Astrocyte (in vitro differentiated cells and primary cell): ENCODE measurements around the gene CCK. TPM values are rescaled to one million over a fixed set of nuclear protein-coding genes. Genes with fewer than 3 reads are reported as not detected.

Experiments
- DNase-seq: peaks from one replicate; pipeline ENCODE4 v3.0.0-alpha.2; 2010; ENCODE audit warnings: low read depth
- FAIRE-seq: peaks from 2 replicates; lab custom pipeline; 2011; peaks lifted over from hg19 to GRCh38; lab: Jason Lieb, UNC
- H2AFZ ChIP-seq: 2 replicates; pipeline ENCODE4 v1.6.0; 2012; ENCODE audit warnings: low read depth, low read length, inconsistent platforms
- H3K27ac ChIP-seq: 2 replicates; pipeline ENCODE4 v1.5.1; 2011; ENCODE audit warnings: low read depth, low read length, inconsistent platforms
- H3K27me3 ChIP-seq: 2 replicates; pipeline ENCODE4 v1.6.0; 2011; ENCODE audit warnings: low read length, inconsistent platforms; ENCODE audit not compliant: insufficient read depth
- H3K36me3 ChIP-seq: 2 replicates; pipeline ENCODE4 v1.5.1; 2011; ENCODE audit warnings: low read length, inconsistent platforms; ENCODE audit not compliant: insufficient read depth
- H3K4me1 ChIP-seq: 2 replicates; pipeline ENCODE4 v1.5.1; 2011; ENCODE audit warnings: low read length, inconsistent platforms; ENCODE audit not compliant: insufficient read depth
- H3K4me2 ChIP-seq: 2 replicates; pipeline ENCODE4 v1.6.0; 2012; ENCODE audit warnings: low read length, inconsistent platforms
- H3K4me3 ChIP-seq: 2 replicates; pipeline ENCODE4 v1.5.1; 2011; ENCODE audit warnings: low read depth, mild to moderate bottlenecking, low read length, inconsistent platforms; ENCODE audit not compliant: insufficient read depth
- H3K79me2 ChIP-seq: 2 replicates; pipeline ENCODE4 v1.6.0; 2012; ENCODE audit warnings: mild to moderate bottlenecking, low read length, inconsistent platforms; ENCODE audit not compliant: insufficient read depth
- H3K9ac ChIP-seq: 2 replicates; pipeline ENCODE4 v1.6.0; 2012; ENCODE audit warnings: mild to moderate bottlenecking, low read length, inconsistent platforms
- H3K9me3 ChIP-seq: 2 replicates; pipeline ENCODE4 v1.5.1; 2012; ENCODE audit warnings: low read depth, mild to moderate bottlenecking, low read length, inconsistent platforms; ENCODE audit not compliant: insufficient read depth
- H4K20me1 ChIP-seq: 2 replicates; pipeline ENCODE4 v1.6.0; 2012; ENCODE audit warnings: low read length, inconsistent platforms; ENCODE audit not compliant: insufficient read depth
- H3K27ac Mint-ChIP-seq: one replicate; pipeline ENCODE4 v1.8.0; 2021; ENCODE audit warnings: mild to moderate bottlenecking, mixed read lengths; ENCODE audit not compliant: unreplicated experiment
- H3K27me3 Mint-ChIP-seq: one replicate; pipeline ENCODE4 v1.8.0; 2021; ENCODE audit warnings: low read depth, mixed read lengths; ENCODE audit not compliant: unreplicated experiment
- H3K36me3 Mint-ChIP-seq: one replicate; pipeline ENCODE4 v1.8.0; 2021; ENCODE audit warnings: low read depth, mixed read lengths; ENCODE audit not compliant: unreplicated experiment
- H3K4me1 Mint-ChIP-seq: one replicate; pipeline ENCODE4 v1.8.0; 2021; ENCODE audit warnings: low read depth, mixed read lengths; ENCODE audit not compliant: unreplicated experiment
- H3K4me3 Mint-ChIP-seq: one replicate; pipeline ENCODE4 v1.8.0; 2021; ENCODE audit warnings: mild to moderate bottlenecking, moderate library complexity, mixed read lengths; ENCODE audit not compliant: unreplicated experiment
- H3K9me3 Mint-ChIP-seq: one replicate; pipeline ENCODE4 v1.8.0; 2021; ENCODE audit warnings: mild to moderate bottlenecking, mixed read lengths; ENCODE audit not compliant: unreplicated experiment
- EZH2 ChIP-seq: IDR thresholded peaks from 2 replicates; pipeline ENCODE4 v1.6.1; 2012; ENCODE audit warnings: mild to moderate bottlenecking, low read length, inconsistent platforms; ENCODE audit not compliant: insufficient read depth
- total RNA-seq: library from RNA; stranded (reverse); gene quantifications from 2 replicates; pipeline ENCODE4 v1.2.1, GENCODE V29; 2021
- TF ChIP-seq, protein P1 (sequence below): IDR thresholded peaks from 2 replicates; pipeline ENCODE4 v1.5.1; 2011; ENCODE audit warnings: low read depth, mild to moderate bottlenecking, inconsistent platforms, low read length, moderate library complexity; ENCODE audit not compliant: insufficient read depth

The CCK gene
- total RNA-seq, 1 donor from 2014 or later: not detected

DNA sequence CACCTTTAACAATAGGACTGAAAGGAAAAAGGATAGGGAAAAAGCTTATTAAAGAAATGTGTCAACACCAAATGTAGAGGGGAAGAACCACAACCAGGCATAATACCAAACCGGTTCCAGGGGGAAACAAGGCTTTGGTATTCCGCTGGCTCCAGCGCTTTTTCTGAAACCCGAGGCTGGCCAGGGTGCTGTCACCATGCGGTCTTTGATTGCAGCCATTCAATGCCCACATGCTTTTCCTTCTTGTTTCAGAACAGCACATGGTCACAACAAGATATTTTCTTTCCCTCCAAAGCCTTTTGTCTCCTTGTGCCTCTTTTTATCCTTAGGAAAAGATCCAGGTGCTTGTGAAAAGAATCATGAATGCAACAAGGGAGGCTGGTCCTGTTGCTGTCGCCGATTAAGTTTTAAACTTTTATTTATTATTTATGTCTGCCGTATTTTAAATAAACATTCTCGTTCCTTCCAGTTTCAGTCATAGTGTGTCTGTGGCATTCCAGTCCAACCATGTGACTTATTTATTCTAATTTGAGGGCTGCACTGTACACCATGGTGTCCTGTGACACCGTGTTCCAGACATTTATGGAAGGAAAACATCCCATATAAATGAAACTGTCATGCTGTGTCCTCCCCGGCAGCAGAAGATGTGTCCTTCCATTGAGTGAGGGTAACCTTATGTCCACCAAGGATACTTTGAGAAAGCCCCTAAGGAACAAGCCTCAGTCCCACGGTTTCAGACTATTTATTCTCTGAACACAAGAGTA lies 41.1 kb downstream of the CCK start:
- Mint-ChIP-seq H3K9me3 (no peaks in the 10 kb centered on the region), H3K4me3 (no peak overlapping the region), H3K4me1 (peaks cover 2% of the 10 kb centered on the region), H3K36me3 (peaks cover 16% of the 10 kb centered on the region), H3K27ac (no peak overlapping the region), H3K27me3 (no peaks in the 10 kb centered on the region)
- H3K9ac ChIP-seq: no peak overlapping the region
- DNase-seq (no peak), FAIRE-seq (no peak)
- no peak for TF ChIP-seq EZH2
- TF ChIP-seq, protein P1, sequence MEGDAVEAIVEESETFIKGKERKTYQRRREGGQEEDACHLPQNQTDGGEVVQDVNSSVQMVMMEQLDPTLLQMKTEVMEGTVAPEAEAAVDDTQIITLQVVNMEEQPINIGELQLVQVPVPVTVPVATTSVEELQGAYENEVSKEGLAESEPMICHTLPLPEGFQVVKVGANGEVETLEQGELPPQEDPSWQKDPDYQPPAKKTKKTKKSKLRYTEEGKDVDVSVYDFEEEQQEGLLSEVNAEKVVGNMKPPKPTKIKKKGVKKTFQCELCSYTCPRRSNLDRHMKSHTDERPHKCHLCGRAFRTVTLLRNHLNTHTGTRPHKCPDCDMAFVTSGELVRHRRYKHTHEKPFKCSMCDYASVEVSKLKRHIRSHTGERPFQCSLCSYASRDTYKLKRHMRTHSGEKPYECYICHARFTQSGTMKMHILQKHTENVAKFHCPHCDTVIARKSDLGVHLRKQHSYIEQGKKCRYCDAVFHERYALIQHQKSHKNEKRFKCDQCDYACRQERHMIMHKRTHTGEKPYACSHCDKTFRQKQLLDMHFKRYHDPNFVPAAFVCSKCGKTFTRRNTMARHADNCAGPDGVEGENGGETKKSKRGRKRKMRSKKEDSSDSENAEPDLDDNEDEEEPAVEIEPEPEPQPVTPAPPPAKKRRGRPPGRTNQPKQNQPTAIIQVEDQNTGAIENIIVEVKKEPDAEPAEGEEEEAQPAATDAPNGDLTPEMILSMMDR: no peak
- H3K27me3 ChIP-seq: no peaks in the 10 kb centered on the region
- no peaks in the 10 kb centered on the region for H3K9me3 ChIP-seq
- H3K4me3 ChIP-seq: no peak overlapping the region
- no peaks in the 10 kb centered on the region for H3K36me3 ChIP-seq
- H3K4me1 ChIP-seq: no peaks in the 10 kb centered on the region
- H3K4me2 ChIP-seq: no peak overlapping the region
- no peak overlapping the region for H3K27ac ChIP-seq
- H4K20me1 ChIP-seq: no peaks in the 10 kb centered on the region
- H3K79me2 ChIP-seq: no peaks in the 10 kb centered on the region
- H2AFZ ChIP-seq: no peak overlapping the region

DNA sequence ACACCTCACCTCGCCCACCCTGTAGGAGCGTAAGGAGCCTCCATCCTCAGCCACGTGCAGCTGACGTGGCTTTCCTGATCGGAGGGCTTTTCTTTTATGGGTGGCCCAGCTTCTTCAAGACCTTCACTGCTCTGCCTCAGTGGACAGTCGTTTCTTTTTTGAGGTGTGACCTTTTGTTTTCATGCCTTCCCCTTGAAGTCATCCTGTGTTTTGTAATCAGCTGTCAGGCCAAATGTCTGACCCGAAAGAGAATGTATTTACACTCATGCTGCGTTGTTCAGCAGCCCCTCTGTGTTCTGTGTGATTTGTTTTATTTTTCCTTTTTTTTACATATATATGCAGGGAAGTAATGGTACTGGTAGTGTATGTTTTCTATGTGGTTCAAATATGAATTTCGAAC lies 41.8 kb downstream of the CCK start:
- Histone ChIP-seq H2AFZ (no peak overlapping the region), H3K36me3 (no peaks in the 10 kb centered on the region), H3K27me3 (no peaks in the 10 kb centered on the region), H4K20me1 (no peaks in the 10 kb centered on the region), H3K4me3 (no peak overlapping the region), H3K4me1 (no peaks in the 10 kb centered on the region), H3K9ac (no peak overlapping the region), H3K4me2 (no peak overlapping the region), H3K9me3 (no peaks in the 10 kb centered on the region), H3K79me2 (no peaks in the 10 kb centered on the region), H3K27ac (no peak overlapping the region)
- Mint-ChIP-seq H3K4me3 (no peak overlapping the region), H3K27ac (no peak overlapping the region), H3K27me3 (no peaks in the 10 kb centered on the region), H3K4me1 (peaks cover 2% of the 10 kb centered on the region), H3K36me3 (peaks cover 16% of the 10 kb centered on the region), H3K9me3 (no peaks in the 10 kb centered on the region)
- no peak for DNase-seq
- no peak for FAIRE-seq
- TF ChIP-seq EZH2: no peak
- TF ChIP-seq, protein P1: no peak

DNA sequence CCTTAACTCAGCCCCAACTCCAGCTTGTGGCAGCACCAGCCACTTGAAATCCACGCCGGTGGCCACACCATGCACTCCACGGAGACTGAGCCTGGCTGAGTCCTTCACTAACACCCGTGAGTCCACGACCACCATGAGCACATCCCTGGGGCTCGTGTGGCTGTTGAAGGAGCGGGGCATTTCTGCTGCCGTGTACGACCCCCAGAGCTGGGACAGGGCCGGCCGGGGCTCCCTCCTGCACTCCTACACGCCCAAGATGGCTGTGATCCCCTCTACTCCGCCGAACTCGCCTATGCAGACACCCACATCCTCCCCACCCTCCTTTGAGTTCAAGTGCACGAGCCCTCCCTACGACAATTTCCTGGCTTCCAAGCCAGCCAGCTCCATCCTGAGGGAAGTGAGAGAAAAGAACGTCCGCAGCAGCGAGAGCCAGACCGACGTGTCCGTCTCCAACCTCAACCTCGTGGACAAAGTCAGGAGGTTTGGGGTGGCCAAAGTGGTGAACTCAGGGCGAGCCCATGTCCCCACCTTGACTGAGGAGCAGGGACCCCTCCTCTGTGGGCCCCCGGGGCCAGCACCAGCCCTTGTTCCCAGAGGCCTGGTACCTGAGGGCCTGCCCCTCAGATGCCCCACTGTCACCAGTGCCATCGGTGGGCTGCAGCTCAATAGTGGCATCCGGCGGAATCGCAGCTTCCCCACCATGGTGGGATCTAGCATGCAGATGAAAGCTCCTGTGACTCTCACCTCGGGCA lies 42.9 kb downstream of the CCK start:
- Histone ChIP-seq H3K4me3 (no peak overlapping the region), H3K27ac (no peak overlapping the region), H3K27me3 (no peaks in the 10 kb centered on the region), H3K9me3 (no peaks in the 10 kb centered on the region), H3K36me3 (no peaks in the 10 kb centered on the region), H4K20me1 (no peaks in the 10 kb centered on the region), H3K4me2 (no peak overlapping the region), H3K4me1 (no peaks in the 10 kb centered on the region), H3K9ac (no peak overlapping the region), H3K79me2 (no peaks in the 10 kb centered on the region), H2AFZ (no peak overlapping the region)
- no peaks in the 10 kb centered on the region for H3K27me3 Mint-ChIP-seq
- no peak for TF ChIP-seq EZH2
- TF ChIP-seq, protein P1: no peak
- DNase-seq (no peak), FAIRE-seq (no peak)
- H3K4me1 Mint-ChIP-seq: peaks cover 2% of the 10 kb centered on the region
- H3K27ac Mint-ChIP-seq: no peak overlapping the region
- H3K4me3 Mint-ChIP-seq: no peak overlapping the region
- no peaks in the 10 kb centered on the region for H3K9me3 Mint-ChIP-seq
- H3K36me3 Mint-ChIP-seq: peaks cover 16% of the 10 kb centered on the region
